ENCODE measurements around the gene TVP23C.

Gene TVP23C

DNA sequence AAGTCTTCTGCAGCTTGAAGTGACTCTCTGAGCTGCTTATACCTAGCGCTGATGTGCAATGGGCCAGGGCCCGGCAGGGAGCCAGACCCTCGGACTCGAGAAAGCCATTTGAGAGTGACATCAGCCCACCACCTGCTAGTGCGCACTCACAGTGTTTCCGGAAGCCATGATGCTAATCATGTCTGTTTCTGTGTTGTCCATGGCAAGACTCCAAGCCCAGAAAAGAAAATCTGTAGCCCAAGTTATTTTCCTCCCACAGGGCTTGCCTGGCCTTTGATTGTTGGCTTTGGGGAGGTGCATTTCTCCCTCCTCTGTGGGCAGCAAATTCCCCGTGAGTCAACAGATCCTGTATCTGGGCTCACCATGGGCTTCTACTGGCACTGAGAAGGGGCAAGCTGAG is 94.0 kb downstream of the TVP23C start:
- Mint-ChIP-seq H3K36me3 (ENCODE audit: low read depth) (peaks cover 18% of the 10 kb centered on the region), H3K27ac (no peak overlapping the region), H3K27me3 (ENCODE audit: low read depth, poor library complexity) (no peaks in the 10 kb centered on the region), H3K9me3 (no peaks in the 10 kb centered on the region), H3K4me3 (no peak overlapping the region), H3K4me1 (peaks cover 41% of the 10 kb centered on the region)
- no peak for TF ChIP-seq CTCF (IDR thresholded peaks at IDR 0.05)
- no peak for DNase-seq

DNA sequence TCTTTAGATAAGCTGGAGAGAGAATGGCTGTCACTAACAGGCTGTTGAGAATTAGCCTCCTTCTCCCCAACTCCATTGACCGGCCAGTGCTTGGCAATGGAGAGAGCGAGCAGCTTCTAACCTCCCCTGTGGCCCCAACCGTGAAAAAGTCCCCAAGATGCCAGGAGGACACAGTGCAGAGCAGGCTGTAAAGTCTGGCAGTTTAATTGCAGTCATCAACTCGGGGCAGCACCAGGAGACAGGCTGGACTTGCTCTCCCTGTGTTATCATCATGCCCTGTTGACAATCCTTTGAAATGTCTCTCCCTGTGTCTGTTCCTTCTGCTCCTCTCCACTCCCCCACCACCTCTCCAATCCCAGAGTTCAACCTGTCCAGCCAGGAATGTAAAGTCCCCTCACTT is 95.2 kb downstream of the TVP23C start:
- Mint-ChIP-seq H3K27me3 (ENCODE audit: low read depth, poor library complexity) (no peaks in the 10 kb centered on the region), H3K9me3 (no peaks in the 10 kb centered on the region), H3K27ac (peak overlapping the region; percentile 31)

GRCh38 chr17:15467592-15467991 is 95.7 kb downstream of the TVP23C start, which contains the start of gene CDRT4:
Gene CDRT4, minus strand, starts transcription at chr17:15467621. Its CDS starts 27,383 bp downstream, at chr17:15440238.
- H3K9me3 Mint-ChIP-seq = no peaks in the 10 kb centered on the region
- peaks cover 13% of the 10 kb centered on the region for H3K36me3 Mint-ChIP-seq (ENCODE audit: low read depth)
- peaks cover 38% of the 10 kb centered on the region for H3K4me1 Mint-ChIP-seq
- no peak within 1 kb of the TSS for H3K4me3 Mint-ChIP-seq
- H3K27ac Mint-ChIP-seq = peak within 1 kb of the TSS; percentile 31
- no peak for TF ChIP-seq CTCF (IDR thresholded peaks at IDR 0.05)
- DNase-seq = no peak
- H3K27me3 Mint-ChIP-seq (ENCODE audit: low read depth, poor library complexity) = no peaks in the 10 kb centered on the region

More for the DNA sequence above, 95.2 kb downstream of the TVP23C start:
- H3K4me1 Mint-ChIP-seq = peaks cover 38% of the 10 kb centered on the region
- DNase-seq = no peak
- no peak for TF ChIP-seq CTCF (IDR thresholded peaks at IDR 0.05)
- H3K4me3 Mint-ChIP-seq = no peak overlapping the region
- peaks cover 13% of the 10 kb centered on the region for H3K36me3 Mint-ChIP-seq (ENCODE audit: low read depth)

DNA sequence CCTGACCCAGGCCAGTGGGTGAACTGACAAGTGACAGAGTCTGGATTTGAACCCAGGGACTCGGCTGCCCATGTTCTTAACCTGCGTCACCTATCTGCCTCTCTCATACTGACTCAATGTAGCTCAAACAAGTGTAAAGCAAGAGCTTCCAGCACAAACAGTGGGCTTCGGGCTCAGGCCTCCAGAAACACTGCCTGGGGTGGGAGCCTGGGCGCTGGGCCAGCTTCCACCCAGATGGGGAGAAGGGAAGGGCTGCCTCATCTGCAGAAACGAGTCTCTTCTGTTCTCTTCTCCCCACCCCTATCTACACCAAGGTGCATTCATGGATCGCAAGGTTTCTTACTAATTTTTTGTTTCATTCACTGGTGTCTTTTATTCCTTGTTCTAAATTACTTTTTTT is 97.2 kb downstream of the TVP23C start:
- no peak overlapping the region for H3K4me3 Mint-ChIP-seq
- no peaks in the 10 kb centered on the region for H3K9me3 Mint-ChIP-seq
- no peak for TF ChIP-seq CTCF (IDR thresholded peaks at IDR 0.05)
- H3K27me3 Mint-ChIP-seq (ENCODE audit: low read depth, poor library complexity) = no peaks in the 10 kb centered on the region
- no peak for DNase-seq
- peaks cover 41% of the 10 kb centered on the region for H3K4me1 Mint-ChIP-seq
- no peak overlapping the region for H3K27ac Mint-ChIP-seq
- peaks cover 25% of the 10 kb centered on the region for H3K36me3 Mint-ChIP-seq (ENCODE audit: low read depth)

- H3K27me3 Mint-ChIP-seq (ENCODE audit: low read depth, poor library complexity) = no peaks in the 10 kb centered on the region
- no peak for TF ChIP-seq CTCF (IDR thresholded peaks at IDR 0.05)
- no peak overlapping the region for H3K4me3 Mint-ChIP-seq
- H3K4me1 Mint-ChIP-seq = peaks cover 35% of the 10 kb centered on the region
- peaks cover 35% of the 10 kb centered on the region for H3K36me3 Mint-ChIP-seq (ENCODE audit: low read depth)
- no peaks in the 10 kb centered on the region for H3K9me3 Mint-ChIP-seq
- DNase-seq = no peak
- no peak overlapping the region for H3K27ac Mint-ChIP-seq
Measured at GRCh38 chr17:15465045-15465701, 98.1 kb downstream of the TVP23C start.

Measured in nephron progenitor cell (in vitro differentiated cells).